Mucosa of rectum (tissue), 2 donors: ENCODE data around the gene LLCFC1.
"Not testable (repeated sequence)": the region's sequence is repeated elsewhere in the genome, so short reads cannot be mapped to it uniquely, and the experiment has no call there.

Experiments used
- H3K27ac ChIP-seq, 2 donors: one replicate each; pipeline ENCODE4 v1.7.0; 2013; ENCODE audit warnings: inconsistent platforms in 2 of 2, low read depth in 2 of 2, low read length in 2 of 2
- H3K27me3 ChIP-seq, 2 donors: one replicate each; pipeline ENCODE4 v1.7.0; 2013; ENCODE audit warnings: low read length in 2 of 2; ENCODE audit not compliant: control insufficient read depth in 2 of 2, insufficient read depth in 2 of 2
- H3K36me3 ChIP-seq, 2 donors: one replicate each; pipeline ENCODE4 v1.7.0; 2013; ENCODE audit warnings: low read length in 2 of 2; ENCODE audit not compliant: control insufficient read depth in 2 of 2, insufficient read depth in 2 of 2
- H3K4me1 ChIP-seq, 2 donors: one replicate each; pipeline ENCODE4 v1.7.0; 2013; ENCODE audit warnings: low read length in 2 of 2, mild to moderate bottlenecking in 1 of 2; ENCODE audit not compliant: control insufficient read depth in 2 of 2, insufficient read depth in 2 of 2
- H3K4me3 ChIP-seq, 2 donors: one replicate each; pipeline ENCODE4 v1.7.0; 2013; ENCODE audit warnings: low read length in 2 of 2
- H3K9ac ChIP-seq, 2 donors: one replicate each; pipeline ENCODE4 v1.7.0; 2013; ENCODE audit warnings: low read length in 2 of 2, low read depth in 1 of 2, mild to moderate bottlenecking in 1 of 2
- H3K9me3 ChIP-seq, 2 donors: one replicate each; pipeline ENCODE4 v1.7.0; 2013; ENCODE audit warnings: low read length in 2 of 2; ENCODE audit not compliant: control insufficient read depth in 2 of 2
- donor health status: healthy.
- donor health status: Normal muscosa, but diverticular disease.

The LLCFC1 gene

GRCh38 chr7:142978402-142978801 is 39.1 kb downstream of the LLCFC1 start:
- not testable (repeated sequence) for H3K4me1 ChIP-seq, H3K27me3 ChIP-seq, H3K27ac ChIP-seq, H3K4me3 ChIP-seq, H3K36me3 ChIP-seq, H3K9ac ChIP-seq, H3K9me3 ChIP-seq

GRCh38 chr7:142983825-142984224 is 44.5 kb downstream of the LLCFC1 start:
- no peak overlapping the region for H3K4me3 ChIP-seq
- H3K27me3 ChIP-seq, result no peaks in the 10 kb centered on the region
- no peak overlapping the region for H3K27ac ChIP-seq
- H3K9me3 ChIP-seq, result no peaks in the 10 kb centered on the region
- H3K36me3 ChIP-seq, result no peaks in the 10 kb centered on the region
- no peak overlapping the region for H3K9ac ChIP-seq
- H3K4me1 ChIP-seq, result no peaks in the 10 kb centered on the region

GRCh38 chr7:142984297-142984696 is 45.0 kb downstream of the LLCFC1 start:
- H3K9ac ChIP-seq, result no peak overlapping the region
- no peaks in the 10 kb centered on the region for H3K36me3 ChIP-seq
- no peak overlapping the region for H3K27ac ChIP-seq
- H3K9me3 ChIP-seq, result no peaks in the 10 kb centered on the region
- no peaks in the 10 kb centered on the region for H3K27me3 ChIP-seq
- H3K4me1 ChIP-seq, result no peaks in the 10 kb centered on the region
- no peak overlapping the region for H3K4me3 ChIP-seq
